IPS-18a (cell line): ENCODE data around the gene AIRE.

Source experiments
- H3K27ac ChIP-seq: one replicate; pipeline ENCODE4 v1.5.1; 2013; ENCODE audit warnings: low read length
- H3K27me3 ChIP-seq: one replicate; pipeline ENCODE4 v1.6.1; 2013; ENCODE audit warnings: mild to moderate bottlenecking, low read length; ENCODE audit not compliant: control insufficient read depth, insufficient read depth
- H3K36me3 ChIP-seq: one replicate; pipeline ENCODE4 v1.6.1; 2013; ENCODE audit warnings: low read depth, low read length; ENCODE audit not compliant: control insufficient read depth
- H3K4me1 ChIP-seq: one replicate; pipeline ENCODE4 v1.6.1; 2013; ENCODE audit warnings: low read depth, low read length; ENCODE audit not compliant: control insufficient read depth
- H3K4me3 ChIP-seq: one replicate; pipeline ENCODE4 v1.5.1; 2013; ENCODE audit warnings: low read length
- H3K9ac ChIP-seq: one replicate; pipeline ENCODE4 v1.6.1; 2013; ENCODE audit warnings: mild to moderate bottlenecking, low read length, moderate library complexity
- H3K9me3 ChIP-seq: one replicate; pipeline ENCODE4 v1.6.1; 2013; ENCODE audit warnings: low read depth, low read length; ENCODE audit not compliant: control insufficient read depth

Gene AIRE

DNA sequence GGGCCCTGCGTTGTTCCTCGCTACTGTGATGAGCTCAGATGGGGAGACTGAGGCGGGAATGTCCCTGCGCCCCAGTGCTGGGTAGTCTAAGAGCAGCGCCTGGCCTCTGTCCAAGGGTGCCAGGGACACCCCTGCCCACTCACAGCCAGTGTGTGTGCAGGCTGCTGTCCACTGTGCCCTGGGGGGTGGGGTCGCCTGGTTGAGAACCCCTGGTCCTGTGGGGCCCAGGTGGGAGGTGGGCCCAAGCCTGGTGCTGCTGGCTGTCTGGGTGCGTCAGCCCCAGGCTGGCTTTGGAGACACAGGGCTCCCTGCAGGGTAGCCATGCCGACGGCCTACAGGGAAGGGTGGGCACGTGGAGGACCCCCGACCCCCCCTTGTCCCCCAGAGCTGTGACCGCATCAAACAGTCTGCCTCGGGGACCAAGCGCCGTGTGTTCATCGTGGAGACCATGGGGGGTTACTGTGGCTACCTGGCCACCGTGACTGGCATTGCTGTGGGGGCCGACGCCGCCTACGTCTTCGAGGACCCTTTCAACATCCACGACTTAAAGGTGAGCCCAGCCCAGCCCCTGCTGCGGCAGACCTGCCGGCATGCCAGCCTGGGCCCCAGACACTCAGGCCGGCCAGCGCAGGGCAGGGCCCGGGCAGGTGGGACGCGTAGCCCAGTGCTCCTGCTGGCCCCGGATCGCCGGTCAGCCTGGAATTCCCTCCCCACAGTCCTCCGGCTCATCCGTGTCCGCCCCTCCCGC is 38.6 kb downstream of the AIRE start:
- no peaks in the 10 kb centered on the region for H3K4me1 ChIP-seq
- no peaks in the 10 kb centered on the region for H3K27me3 ChIP-seq
- no peaks in the 10 kb centered on the region for H3K36me3 ChIP-seq
- no peak overlapping the region for H3K9ac ChIP-seq
- no peak overlapping the region for H3K4me3 ChIP-seq
- no peak overlapping the region for H3K27ac ChIP-seq
- H3K9me3 ChIP-seq, result no peaks in the 10 kb centered on the region

DNA sequence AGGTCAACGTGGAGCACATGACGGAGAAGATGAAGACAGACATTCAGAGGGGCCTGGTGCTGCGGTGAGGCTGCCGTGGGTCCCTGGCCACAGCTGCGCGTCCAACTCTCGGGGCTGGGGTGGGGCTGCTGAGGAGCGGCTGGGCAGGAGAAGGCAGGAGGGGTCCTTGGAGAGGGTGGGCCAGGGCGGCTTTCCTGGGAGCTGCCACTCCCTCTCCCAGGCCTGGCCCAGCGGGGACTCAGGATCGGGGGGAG is 39.1 kb downstream of the AIRE start:
- H3K27me3 ChIP-seq, result no peaks in the 10 kb centered on the region
- no peak overlapping the region for H3K4me3 ChIP-seq
- H3K4me1 ChIP-seq, result no peaks in the 10 kb centered on the region
- no peaks in the 10 kb centered on the region for H3K36me3 ChIP-seq
- no peak overlapping the region for H3K9ac ChIP-seq
- no peak overlapping the region for H3K27ac ChIP-seq
- H3K9me3 ChIP-seq, result no peaks in the 10 kb centered on the region

DNA sequence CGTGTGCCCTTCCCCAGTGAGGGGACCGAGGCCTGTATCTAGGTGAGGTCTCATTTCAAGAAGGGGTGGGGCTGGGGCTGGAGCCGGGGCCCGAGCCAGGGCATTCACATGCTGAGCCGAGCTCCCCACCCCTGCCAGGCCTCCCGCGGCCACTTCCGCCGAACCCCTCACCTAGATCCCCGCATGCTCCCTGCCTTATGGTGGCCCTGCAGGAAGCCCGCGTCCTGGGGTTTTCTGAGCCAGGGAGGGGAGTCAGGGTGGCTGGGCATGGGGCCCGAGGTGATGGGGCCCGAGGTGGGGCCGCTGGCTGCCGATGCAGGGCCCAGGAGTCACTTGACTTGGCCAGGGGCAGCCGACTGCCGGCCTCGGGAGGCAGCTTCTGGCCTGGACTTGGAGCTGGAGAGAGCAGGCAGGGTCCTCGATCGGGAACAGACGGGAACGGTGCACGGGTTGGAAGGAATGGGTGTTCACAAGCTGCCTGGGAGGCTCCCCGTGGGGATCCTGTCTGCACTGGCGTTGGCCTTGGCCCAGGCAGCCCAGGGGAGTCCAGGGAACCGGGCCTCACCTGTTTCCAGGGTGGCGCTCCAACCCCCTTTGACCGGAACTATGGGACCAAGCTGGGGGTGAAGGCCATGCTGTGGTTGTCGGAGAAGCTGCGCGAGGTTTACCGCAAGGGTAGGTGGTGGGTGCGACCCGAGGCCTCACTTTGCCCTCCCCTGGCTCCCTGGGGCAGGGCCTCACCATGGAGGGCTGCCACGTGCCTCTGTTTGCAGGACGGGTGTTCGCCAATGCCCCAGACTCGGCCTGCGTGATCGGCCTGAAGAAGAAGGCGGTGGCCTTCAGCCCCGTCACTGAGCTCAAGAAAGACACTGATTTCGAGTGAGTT is 40.0 kb downstream of the AIRE start:
- no peaks in the 10 kb centered on the region for H3K27me3 ChIP-seq
- H3K9ac ChIP-seq, result no peak overlapping the region
- H3K9me3 ChIP-seq, result no peaks in the 10 kb centered on the region
- H3K36me3 ChIP-seq, result no peaks in the 10 kb centered on the region
- H3K4me3 ChIP-seq, result no peak overlapping the region
- H3K27ac ChIP-seq, result no peak overlapping the region
- H3K4me1 ChIP-seq, result no peaks in the 10 kb centered on the region

DNA sequence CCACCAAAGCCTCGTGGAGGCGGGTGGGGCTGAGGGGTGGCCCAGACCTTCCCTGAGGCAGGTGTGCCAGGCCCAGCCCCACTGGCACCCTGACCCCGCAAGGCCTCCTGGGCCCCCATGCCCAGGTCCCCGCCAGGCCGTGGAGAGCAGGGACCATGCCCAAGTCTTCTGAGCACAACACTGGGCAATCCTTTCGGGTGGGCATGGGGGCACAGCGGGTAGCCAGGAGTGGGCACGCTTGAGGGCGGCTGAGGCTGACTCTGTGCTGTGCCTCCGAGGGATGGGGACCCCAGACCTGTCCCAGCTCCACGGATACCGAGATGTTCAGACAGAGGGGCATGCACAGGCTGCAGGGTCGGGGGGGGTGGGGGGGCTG is 40.6 kb downstream of the AIRE start:
- no peak overlapping the region for H3K9ac ChIP-seq
- no peaks in the 10 kb centered on the region for H3K36me3 ChIP-seq
- no peaks in the 10 kb centered on the region for H3K4me1 ChIP-seq
- H3K27ac ChIP-seq, result no peak overlapping the region
- H3K9me3 ChIP-seq, result no peaks in the 10 kb centered on the region
- no peak overlapping the region for H3K4me3 ChIP-seq
- H3K27me3 ChIP-seq, result no peaks in the 10 kb centered on the region

DNA sequence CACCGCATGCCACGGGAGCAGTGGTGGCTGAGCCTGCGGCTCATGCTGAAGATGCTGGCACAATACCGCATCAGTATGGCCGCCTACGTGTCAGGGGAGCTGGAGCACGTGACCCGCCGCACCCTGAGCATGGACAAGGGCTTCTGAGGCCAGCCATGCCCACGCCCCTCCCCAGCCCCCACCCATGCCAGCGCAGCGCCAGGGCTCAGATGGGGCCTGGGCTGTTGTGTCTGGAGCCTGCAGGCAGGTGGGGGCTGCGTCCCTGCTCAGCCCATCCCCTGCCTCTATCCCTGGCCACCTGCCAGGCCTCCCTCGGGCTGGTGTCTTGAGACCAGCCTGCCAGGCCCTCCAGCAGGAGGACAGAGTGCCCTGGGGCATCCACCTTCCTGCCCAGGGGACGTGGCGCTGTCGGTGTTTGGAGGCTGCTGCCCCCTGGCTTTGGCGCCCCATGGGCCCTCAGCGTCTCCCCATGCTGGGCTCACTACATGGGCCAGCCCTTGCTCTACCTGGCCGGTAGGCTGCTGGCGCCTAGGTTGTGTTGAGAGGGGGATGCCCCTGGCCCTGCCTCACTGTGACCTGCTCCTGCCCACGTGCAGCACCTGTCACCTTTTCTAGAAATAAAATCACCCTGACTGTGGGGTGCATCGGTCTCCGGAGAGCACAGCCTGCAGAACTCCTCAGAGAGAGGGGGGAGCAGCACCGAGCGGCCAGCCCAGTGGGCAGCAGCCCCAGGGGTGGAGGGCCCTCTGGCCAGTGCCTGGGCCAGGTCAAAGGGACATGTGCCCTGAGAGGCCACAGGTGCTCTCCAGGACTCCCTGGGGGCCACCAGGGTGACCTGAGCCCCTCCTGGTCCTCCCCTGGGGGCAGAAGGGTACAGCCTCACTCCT is 41.3 kb downstream of the AIRE start:
- no peaks in the 10 kb centered on the region for H3K36me3 ChIP-seq
- H3K4me3 ChIP-seq, result no peak overlapping the region
- no peak overlapping the region for H3K9ac ChIP-seq
- H3K4me1 ChIP-seq, result no peaks in the 10 kb centered on the region
- no peaks in the 10 kb centered on the region for H3K27me3 ChIP-seq
- H3K27ac ChIP-seq, result no peak overlapping the region
- H3K9me3 ChIP-seq, result no peaks in the 10 kb centered on the region

DNA sequence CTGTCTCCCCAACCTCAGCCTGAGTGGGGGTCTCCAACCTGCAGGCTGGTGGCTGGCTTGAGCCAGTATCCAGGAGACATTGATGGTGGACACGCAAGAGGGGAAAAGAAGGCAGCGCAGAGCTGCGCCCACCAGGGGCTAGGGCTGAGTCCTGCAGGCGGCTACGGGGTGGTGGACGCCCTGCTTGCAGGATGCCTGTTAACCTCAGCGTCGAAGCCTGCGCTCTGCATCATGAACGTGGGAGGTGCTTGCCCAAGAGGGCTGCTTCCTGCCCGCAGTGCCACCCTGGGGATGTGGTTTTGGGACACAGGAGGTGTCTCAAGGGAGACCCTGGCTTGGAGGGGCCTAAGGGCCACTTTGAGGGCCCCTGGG is 41.9 kb downstream of the AIRE start:
- no peaks in the 10 kb centered on the region for H3K36me3 ChIP-seq
- no peaks in the 10 kb centered on the region for H3K9me3 ChIP-seq
- no peak overlapping the region for H3K27ac ChIP-seq
- no peak overlapping the region for H3K4me3 ChIP-seq
- H3K4me1 ChIP-seq, result no peaks in the 10 kb centered on the region
- H3K9ac ChIP-seq, result no peak overlapping the region
- H3K27me3 ChIP-seq, result no peaks in the 10 kb centered on the region

DNA sequence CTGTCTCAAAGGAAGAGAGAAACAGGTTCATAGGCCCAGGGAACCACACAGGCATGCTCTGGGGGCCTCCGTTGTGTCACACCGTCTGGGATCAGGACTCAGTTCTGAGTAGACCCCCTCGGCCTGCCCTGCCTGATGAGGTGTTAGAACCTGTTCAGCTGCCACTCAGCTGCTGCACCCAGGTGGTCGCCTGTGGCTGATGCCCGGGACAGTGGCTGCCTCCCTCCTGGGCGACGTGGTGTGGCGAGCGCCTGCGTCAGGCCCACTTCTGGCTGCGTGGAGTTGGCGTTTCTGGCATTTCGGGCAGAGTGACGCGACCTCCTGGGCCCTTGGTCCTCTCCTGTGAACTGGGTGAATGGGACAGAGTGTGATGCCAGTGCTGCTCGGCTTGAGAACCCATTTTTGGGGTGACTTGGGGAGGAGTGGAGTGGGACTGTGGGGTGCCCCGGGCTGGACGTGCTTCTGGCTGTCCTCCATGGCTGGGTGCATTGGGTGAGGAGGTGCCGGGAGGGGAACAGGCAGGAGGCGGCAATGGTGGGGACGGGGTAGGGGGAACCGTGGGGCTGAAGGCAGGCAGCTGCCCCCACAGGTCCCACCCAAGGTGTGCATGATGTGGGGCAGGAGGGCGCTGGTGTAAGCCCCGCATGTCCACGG is 42.7 kb downstream of the AIRE start:
- no peak overlapping the region for H3K9ac ChIP-seq
- no peaks in the 10 kb centered on the region for H3K9me3 ChIP-seq
- no peak overlapping the region for H3K4me3 ChIP-seq
- H3K4me1 ChIP-seq, result no peaks in the 10 kb centered on the region
- H3K27me3 ChIP-seq, result no peaks in the 10 kb centered on the region
- no peaks in the 10 kb centered on the region for H3K36me3 ChIP-seq
- no peak overlapping the region for H3K27ac ChIP-seq

DNA sequence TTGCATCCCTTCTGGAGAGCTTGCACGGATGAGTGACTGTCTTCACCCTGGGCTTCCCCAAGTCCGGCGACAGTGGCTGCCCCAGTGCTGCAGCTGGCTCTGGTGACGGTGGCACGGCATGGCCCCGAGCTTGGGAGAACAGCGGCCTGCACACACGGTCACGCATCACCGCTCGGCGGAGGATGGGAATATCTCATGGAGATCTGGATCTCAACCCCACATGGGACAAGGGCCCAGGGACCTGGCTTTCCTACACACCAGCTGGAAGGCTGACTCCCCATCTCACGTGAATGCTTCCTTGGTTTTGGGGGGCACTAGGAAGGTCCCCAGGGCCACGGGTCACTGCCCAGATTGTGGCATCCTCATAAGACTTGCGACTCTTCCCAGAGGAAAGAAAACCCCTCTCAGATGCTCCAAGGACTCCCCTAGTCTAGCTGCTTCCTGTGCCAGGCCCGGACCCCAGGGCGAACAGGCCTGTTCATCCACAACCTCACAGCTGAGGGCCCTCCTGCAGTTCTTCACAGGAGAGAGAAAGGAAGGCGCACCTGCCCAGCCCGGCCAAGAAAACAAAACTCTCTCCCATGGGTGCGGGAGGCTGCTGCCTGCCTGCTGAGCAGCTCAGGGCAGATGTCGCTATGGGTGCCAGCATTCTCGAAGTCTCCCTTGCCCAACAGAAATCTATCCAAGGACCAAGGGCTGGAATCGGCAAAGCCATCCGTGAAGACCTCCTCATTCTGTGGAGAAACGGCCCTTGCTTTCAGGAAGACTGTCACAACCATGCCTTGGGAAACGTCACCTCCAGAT is 43.6 kb downstream of the AIRE start:
- H3K36me3 ChIP-seq, result no peaks in the 10 kb centered on the region
- H3K4me1 ChIP-seq, result no peaks in the 10 kb centered on the region
- H3K9me3 ChIP-seq, result no peaks in the 10 kb centered on the region
- H3K27me3 ChIP-seq, result no peaks in the 10 kb centered on the region
- no peak overlapping the region for H3K4me3 ChIP-seq
- H3K9ac ChIP-seq, result no peak overlapping the region
- H3K27ac ChIP-seq, result no peak overlapping the region

DNA sequence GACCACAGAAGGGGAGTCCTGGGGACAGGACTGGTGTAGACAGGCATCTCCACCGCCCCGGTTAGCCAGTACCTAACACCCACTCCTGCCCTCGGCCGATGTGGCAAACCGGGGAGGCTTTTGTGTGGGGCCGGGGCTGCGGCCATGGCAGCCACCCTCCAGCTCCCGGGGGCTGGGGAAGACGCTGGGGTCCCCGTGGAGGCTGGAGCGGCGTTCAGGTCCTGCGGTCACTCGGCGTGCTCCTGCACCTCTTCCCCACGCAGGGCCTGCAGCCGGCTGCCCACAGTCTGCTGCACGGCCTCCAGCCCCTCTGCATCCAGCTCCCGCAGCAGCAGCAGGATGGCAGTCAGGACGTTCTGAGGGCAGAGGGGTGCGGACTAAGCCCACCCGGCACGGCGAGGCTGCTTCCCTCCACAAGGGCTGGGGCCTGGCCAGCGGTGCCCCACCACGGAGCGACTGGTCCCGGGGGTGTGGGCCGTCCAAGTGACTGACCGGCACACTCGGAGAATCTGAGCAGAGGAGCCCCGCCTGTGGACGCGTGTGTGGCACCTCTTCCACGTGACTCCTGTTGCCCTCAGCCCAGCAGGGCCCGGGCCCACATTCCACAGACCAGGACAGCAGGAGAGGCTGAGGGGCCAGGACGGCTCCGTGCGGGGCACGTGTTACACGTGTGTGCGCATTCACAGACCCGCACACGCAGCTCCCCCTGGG is 44.5 kb downstream of the AIRE start:
- H3K4me1 ChIP-seq, result no peaks in the 10 kb centered on the region
- H3K27me3 ChIP-seq, result no peaks in the 10 kb centered on the region
- no peak overlapping the region for H3K27ac ChIP-seq
- H3K4me3 ChIP-seq, result no peak overlapping the region
- H3K9ac ChIP-seq, result no peak overlapping the region
- no peaks in the 10 kb centered on the region for H3K9me3 ChIP-seq
- H3K36me3 ChIP-seq, result no peaks in the 10 kb centered on the region

DNA sequence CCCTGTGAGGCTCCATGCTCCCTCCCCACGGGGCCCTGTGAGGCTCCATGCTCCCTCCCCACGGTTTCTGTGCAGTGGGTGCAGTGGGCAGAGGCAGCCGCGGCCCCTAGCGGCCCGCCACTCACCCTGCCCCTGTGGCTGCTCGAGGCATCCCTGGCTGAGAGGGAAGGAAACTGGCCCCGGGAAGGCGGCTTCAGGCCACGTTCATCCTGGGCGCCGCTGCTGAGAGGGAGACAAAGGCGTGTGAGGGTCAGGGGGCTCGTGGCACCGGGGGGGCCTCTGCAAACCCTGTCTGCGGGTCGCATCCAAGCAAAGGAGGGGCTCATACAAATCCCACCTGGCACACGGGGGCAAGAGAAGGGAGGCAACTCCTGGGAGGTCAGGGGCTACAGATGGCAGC is 45.0 kb downstream of the AIRE start:
- Histone ChIP-seq H3K9me3 (no peaks in the 10 kb centered on the region), H3K9ac (no peak overlapping the region), H3K4me1 (no peaks in the 10 kb centered on the region), H3K4me3 (no peak overlapping the region), H3K36me3 (no peaks in the 10 kb centered on the region), H3K27me3 (no peaks in the 10 kb centered on the region), H3K27ac (no peak overlapping the region)
